Measurements from ENCODE around the gene OSBPL5. TPM values are rescaled to one million over a fixed set of nuclear protein-coding genes. Genes with fewer than 3 reads are reported as not detected.

The OSBPL5 gene
- total RNA-seq, 1 experiment from 2014 or later = 51.4 TPM

DNA sequence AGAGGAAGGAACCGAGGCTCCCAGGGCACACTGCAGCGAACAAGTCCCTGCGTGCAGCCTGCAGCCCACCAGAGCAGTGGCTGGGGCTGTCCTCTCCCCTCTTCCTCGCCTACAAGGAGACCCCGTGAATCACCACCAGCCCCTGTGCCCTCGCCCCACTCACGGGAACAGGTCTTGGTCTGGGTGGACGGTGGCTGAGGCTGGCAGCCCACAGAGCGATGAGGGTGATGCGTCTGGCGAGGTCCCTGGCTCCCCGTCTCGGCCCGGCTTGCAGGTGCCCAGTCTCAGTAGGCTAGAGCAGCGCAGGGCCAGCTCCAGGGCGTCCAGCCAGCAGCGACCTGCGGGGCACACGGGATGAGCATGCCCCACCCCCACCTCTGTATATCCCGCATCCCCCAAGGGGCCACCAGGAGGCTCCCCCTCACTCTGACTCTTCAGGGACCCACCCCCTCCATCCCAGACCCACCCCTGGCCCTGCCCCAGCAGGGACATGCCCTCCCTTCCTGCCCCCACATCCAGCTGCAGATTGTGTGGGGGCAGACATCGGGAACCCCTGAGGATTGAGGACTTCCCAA is 57.4 kb downstream of the OSBPL5 start:
- BruUV-seq (replicated peaks) = no TSS peak
- ATAC-seq (no peak), DNase-seq (no peak)
- Histone ChIP-seq H3K9ac (ENCODE audit: low read length) (no peak overlapping the region), H3K27me3 (ENCODE audit: low read length) (no peaks in the 10 kb centered on the region), H3K79me2 (ENCODE audit: low read length) (no peaks in the 10 kb centered on the region), H3K4me2 (ENCODE audit: low read length) (no peak overlapping the region), H3K4me3 (ENCODE audit: low read length) (no peak overlapping the region), H3K4me1 (ENCODE audit: insufficient read depth, low read length) (no peaks in the 10 kb centered on the region), H3K36me3 (ENCODE audit: low read depth, low read length) (peaks cover 4% of the 10 kb centered on the region), H4K20me1 (ENCODE audit: low read length) (no peaks in the 10 kb centered on the region), H2AFZ (ENCODE audit: low read length) (no peak overlapping the region), H3K9me3 (ENCODE audit: low read length) (no peaks in the 10 kb centered on the region), H3F3A (ENCODE audit: low read length, unreplicated experiment) (no peaks in the 10 kb centered on the region), H3K27ac (ENCODE audit: low read length) (no peak overlapping the region), H3K9me2 (replicated peaks; ENCODE audit: low read length) (no peaks in the 10 kb centered on the region)
- intact Hi-C loops (cut with micrococcal nuclease) = no loop called here
- ChIA-PET CTCF (no interaction called here), POLR2A (ENCODE audit: unreplicated experiment) (no interaction called here)
- no peak for TF ChIP-seq EZH2phosphoT487 (IDR thresholded peaks at IDR 0.05; ENCODE audit: borderline replicate concordance, low read length)
- no peak for TF ChIP-seq EZH2 (IDR thresholded peaks at IDR 0.05; ENCODE audit: low read length, unreplicated experiment)
- TF ChIP-seq, protein P1, sequence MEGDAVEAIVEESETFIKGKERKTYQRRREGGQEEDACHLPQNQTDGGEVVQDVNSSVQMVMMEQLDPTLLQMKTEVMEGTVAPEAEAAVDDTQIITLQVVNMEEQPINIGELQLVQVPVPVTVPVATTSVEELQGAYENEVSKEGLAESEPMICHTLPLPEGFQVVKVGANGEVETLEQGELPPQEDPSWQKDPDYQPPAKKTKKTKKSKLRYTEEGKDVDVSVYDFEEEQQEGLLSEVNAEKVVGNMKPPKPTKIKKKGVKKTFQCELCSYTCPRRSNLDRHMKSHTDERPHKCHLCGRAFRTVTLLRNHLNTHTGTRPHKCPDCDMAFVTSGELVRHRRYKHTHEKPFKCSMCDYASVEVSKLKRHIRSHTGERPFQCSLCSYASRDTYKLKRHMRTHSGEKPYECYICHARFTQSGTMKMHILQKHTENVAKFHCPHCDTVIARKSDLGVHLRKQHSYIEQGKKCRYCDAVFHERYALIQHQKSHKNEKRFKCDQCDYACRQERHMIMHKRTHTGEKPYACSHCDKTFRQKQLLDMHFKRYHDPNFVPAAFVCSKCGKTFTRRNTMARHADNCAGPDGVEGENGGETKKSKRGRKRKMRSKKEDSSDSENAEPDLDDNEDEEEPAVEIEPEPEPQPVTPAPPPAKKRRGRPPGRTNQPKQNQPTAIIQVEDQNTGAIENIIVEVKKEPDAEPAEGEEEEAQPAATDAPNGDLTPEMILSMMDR (conservative IDR thresholded peaks at IDR 0.05; ENCODE audit: low read depth, low read length) = no peak

DNA sequence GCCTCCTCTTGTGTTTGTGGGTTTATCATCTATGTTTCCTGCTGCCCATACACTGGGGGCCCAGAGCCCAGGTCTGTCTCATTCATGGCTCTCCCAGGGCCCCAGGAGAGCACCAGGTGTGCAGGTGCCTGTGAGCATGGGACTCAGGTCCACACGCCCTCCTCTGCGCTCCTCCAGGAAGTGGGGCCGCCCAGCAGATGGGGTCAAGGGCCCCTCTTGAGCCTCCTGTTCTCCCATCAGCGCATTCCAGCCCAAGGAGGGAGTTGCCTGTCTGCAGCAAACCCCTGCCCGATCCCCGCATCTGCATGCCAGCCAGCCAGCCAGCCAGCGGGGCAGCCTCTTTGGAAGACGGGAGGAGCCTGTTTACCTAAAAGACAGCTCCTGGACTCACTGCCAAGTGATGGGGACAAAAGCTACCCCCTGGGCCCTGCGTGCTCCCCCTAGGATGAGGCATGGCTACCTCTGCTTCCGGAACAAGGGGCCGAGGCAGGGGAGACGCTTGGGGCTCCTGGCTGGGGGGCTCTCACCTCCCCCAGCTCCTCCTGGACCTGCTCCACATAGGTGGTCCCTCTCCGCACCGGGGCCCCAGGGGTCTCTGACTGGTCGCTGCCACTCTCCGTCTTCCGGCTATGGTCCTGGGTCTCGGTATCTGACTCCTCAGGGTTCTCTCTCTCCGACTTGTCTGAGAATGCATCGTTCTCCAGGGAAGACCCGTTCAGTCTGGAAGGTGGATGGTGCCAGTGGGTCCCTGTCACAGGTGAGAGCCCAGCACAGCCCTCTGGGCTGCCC is 58.2 kb downstream of the OSBPL5 start:
- H3K79me2 ChIP-seq (ENCODE audit: low read length) = no peaks in the 10 kb centered on the region
- TF ChIP-seq EZH2 (IDR thresholded peaks at IDR 0.05; ENCODE audit: low read length, unreplicated experiment) (no peak), EZH2phosphoT487 (IDR thresholded peaks at IDR 0.05; ENCODE audit: borderline replicate concordance, low read length) (no peak)
- TF ChIP-seq, protein P1 (conservative IDR thresholded peaks at IDR 0.05; ENCODE audit: low read depth, low read length) = no peak
- ChIA-PET POLR2A (ENCODE audit: unreplicated experiment) (no interaction called here), CTCF (no interaction called here)
- H3K9me3 ChIP-seq (ENCODE audit: low read length) = no peaks in the 10 kb centered on the region
- no peak overlapping the region for H2AFZ ChIP-seq (ENCODE audit: low read length)
- no peak overlapping the region for H3K9ac ChIP-seq (ENCODE audit: low read length)
- H3K4me2 ChIP-seq (ENCODE audit: low read length) = no peak overlapping the region
- BruUV-seq (replicated peaks) = no TSS peak
- intact Hi-C loops (cut with micrococcal nuclease) = no loop called here
- H3K9me2 ChIP-seq (replicated peaks; ENCODE audit: low read length) = no peaks in the 10 kb centered on the region
- no peak overlapping the region for H3K4me3 ChIP-seq (ENCODE audit: low read length)
- no peaks in the 10 kb centered on the region for H3F3A ChIP-seq (ENCODE audit: low read length, unreplicated experiment)
- no peak overlapping the region for H3K27ac ChIP-seq (ENCODE audit: low read length)
- no peak for ATAC-seq
- H4K20me1 ChIP-seq (ENCODE audit: low read length) = no peaks in the 10 kb centered on the region
- DNase-seq = no peak
- no peaks in the 10 kb centered on the region; the same call in 1 of the 2 replicates for H3K36me3 ChIP-seq (ENCODE audit: low read depth, low read length)
- no peaks in the 10 kb centered on the region for H3K27me3 ChIP-seq (ENCODE audit: low read length)
- no peaks in the 10 kb centered on the region for H3K4me1 ChIP-seq (ENCODE audit: insufficient read depth, low read length)
